ENCODE results near the gene MX2.
"Not testable (repeated sequence)": the region's sequence is repeated elsewhere in the genome, so short reads cannot be mapped to it uniquely, and the experiment has no call there.

MX2 gene

DNA sequence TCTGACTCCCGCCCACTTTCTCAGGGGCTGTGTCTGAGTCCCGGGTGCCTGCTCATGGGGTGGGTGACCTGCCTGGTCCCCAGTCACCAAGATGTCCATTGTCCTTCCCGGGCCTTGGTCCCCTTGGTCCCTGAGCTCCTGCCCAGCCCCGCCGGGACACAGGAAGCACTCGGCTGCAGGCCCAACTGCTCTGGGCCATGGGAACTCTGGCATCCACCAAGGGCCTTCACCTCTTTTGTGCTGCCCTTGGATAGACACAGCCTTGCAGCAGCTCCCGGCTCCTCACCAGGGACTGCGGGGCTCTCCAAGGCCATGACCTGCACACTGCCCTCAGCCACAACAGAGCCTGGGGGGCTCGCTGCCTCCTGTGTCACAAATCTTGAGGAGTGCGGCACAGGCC lies 42.1 kb downstream of the MX2 start:
- TF ChIP-seq JUND (IDR thresholded peaks at IDR 0.05; ENCODE audit: low read depth): no peak
- no peak for DNase-seq (ENCODE audit: low read depth in 1 of 2, low spot score in 1 of 2)
- in situ Hi-C loops (cut with HindIII; ENCODE audit: low pct_unique_long_range_greater_than_20kb, low sequenced_read_pairs): no loop called here

DNA sequence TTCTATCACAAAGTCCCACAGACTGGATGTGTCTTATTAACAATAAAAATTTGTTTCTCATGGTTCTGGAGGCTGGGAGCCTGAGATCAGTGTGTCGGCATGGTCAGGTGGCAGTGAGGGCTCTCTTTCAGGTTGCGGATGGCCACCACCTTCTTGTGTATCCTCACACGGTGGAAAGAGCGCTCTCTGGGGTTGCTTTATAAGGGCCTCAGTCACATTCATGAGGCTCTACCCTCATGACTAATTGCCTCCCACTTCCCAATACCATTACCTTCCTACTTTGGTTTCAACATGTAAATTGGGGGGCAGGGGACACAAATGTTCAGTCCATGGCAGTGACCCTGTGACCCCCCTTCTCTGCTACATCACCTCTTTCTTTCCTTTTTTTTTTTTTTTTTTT lies 43.5 kb downstream of the MX2 start:
- DNase-seq (ENCODE audit: low read depth in 1 of 2, low spot score in 1 of 2): no peak
- no peak for TF ChIP-seq JUND (IDR thresholded peaks at IDR 0.05; ENCODE audit: low read depth)
- in situ Hi-C loops (cut with HindIII; ENCODE audit: low pct_unique_long_range_greater_than_20kb, low sequenced_read_pairs): no loop called here

DNA sequence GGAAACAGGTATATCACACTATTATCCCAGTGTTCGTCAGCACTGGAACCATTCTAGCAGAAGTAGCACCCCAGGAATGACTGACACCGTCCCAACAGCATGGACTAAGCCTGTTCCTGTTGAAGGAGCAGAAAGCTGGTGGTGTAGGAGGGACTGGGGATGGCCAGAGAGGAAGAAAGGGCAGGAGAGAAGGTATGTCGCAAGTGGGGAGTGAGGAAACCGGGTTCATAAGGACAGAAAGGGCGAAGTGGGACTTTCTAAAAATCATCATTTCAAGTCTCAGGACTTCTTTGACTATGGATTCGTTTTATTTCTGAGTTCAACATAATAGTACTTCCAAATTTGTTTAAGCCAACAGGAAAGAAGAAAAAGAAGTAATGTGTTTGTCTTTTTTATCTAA lies 44.5 kb downstream of the MX2 start:
- DNase-seq (ENCODE audit: low read depth in 1 of 2, low spot score in 1 of 2): no peak
- no peak for TF ChIP-seq JUND (IDR thresholded peaks at IDR 0.05; ENCODE audit: low read depth)
- in situ Hi-C loops (cut with HindIII; ENCODE audit: low pct_unique_long_range_greater_than_20kb, low sequenced_read_pairs): no loop called here

DNA sequence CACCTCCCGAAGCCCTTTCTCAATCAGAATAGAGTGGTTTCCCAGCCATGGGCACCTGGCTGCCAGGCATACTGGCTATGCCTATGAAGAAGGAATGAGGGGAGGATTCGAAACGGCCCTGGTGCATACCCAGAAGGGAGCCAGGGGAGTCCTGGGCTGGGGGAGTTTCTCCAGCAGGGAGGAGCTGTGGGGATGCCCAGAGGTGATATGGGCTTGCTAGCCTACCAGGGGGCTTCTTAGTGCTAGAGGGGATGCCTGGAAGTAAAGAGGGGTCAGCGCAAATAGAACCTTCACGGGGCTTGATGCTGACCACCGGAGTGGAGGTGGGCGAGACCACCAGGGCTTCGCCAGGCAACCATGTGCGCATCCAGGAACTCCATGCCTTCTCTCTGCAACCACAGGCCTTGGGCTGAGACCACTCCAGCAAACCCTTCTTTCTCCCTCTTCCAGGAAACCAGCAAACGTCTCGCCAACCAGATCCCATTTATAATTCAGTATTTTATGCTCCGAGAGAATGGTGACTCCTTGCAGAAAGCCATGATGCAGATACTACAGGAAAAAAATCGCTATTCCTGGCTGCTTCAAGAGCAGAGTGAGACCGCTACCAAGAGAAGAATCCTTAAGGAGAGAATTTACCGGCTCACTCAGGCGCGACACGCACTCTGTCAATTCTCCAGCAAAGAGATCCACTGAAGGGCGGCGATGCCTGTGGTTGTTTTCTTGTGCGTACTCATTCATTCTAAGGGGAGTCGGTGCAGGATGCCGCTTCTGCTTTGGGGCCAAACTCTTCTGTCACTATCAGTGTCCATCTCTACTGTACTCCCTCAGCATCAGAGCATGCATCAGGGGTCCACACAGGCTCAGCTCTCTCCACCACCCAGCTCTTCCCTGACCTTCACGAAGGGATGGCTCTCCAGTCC lies 46.0 kb downstream of the MX2 start:
- no peak for DNase-seq (ENCODE audit: low read depth in 1 of 2, low spot score in 1 of 2)
- TF ChIP-seq JUND (IDR thresholded peaks at IDR 0.05; ENCODE audit: low read depth): no peak
- in situ Hi-C loops (cut with HindIII; ENCODE audit: low pct_unique_long_range_greater_than_20kb, low sequenced_read_pairs): no loop called here

GRCh38 chr21:41410361-41410760 lies 48.5 kb downstream of the MX2 start:
- in situ Hi-C loops (cut with HindIII; ENCODE audit: low pct_unique_long_range_greater_than_20kb, low sequenced_read_pairs): no loop called here
- TF ChIP-seq JUND (IDR thresholded peaks at IDR 0.05; ENCODE audit: low read depth): no peak
- no peak for DNase-seq (ENCODE audit: low read depth in 1 of 2, low spot score in 1 of 2)

- no peak for TF ChIP-seq JUND (IDR thresholded peaks at IDR 0.05; ENCODE audit: low read depth)
- no peak for DNase-seq (ENCODE audit: low read depth in 1 of 2, low spot score in 1 of 2)
- in situ Hi-C loops (cut with HindIII; ENCODE audit: low pct_unique_long_range_greater_than_20kb, low sequenced_read_pairs): no loop called here
Measured at GRCh38 chr21:41410767-41411448, 49.1 kb downstream of the MX2 start.

DNA sequence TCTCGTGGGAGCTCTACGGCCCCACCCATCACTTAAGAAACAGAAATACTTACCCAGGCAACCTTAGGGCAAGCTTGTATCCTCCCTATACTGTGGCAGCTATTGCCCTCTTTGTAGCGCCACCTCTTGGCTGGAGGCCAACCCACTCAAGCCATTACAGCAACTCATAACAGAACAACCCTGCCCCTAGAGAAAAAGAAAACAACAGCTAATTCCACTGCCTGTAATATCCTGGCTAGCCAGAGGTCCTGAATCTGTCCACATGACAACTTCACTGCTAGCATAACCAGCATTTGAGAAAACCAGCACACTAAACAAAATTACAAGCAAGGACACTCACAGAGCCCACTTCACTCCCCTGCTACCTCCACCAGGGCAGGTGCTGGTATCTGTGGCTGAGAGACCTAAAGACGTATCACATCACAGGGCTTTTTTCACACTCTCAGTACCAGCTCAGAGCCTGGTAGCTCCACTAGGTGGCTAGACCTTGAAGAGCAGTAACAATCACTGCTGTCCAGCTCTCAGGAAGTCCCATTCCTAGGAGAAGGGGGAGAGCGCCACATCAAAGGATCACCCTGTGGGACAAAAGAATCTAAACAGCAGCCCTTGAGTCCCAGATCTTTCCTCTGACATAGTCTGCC lies 49.7 kb downstream of the MX2 start:
- TF ChIP-seq JUND (IDR thresholded peaks at IDR 0.05; ENCODE audit: low read depth): no peak
- peak in 1 of 2 experiments; percentile 72 for DNase-seq (ENCODE audit: low read depth in 1 of 2, low spot score in 1 of 2)
- in situ Hi-C loops (cut with HindIII; ENCODE audit: low pct_unique_long_range_greater_than_20kb, low sequenced_read_pairs): no loop called here

DNA sequence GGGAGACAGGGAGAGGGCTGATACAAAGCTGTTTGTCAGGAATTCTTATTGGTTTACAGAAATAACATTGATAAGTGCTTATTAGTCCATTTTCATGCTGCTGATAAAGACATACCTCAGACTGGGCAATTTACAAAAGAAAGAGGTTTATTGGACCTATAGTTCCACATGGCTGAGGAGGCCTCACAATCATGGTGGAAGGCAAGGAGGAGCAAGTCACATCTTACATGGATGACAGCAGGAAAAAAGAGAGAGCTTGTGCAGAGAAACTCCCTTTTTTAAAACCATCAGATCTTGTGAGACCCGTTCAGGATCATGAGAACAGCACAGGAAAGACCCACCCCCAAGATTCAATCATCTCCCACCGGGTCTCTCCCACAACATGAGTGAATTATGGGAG lies 55.7 kb downstream of the MX2 start:
- in situ Hi-C loops (cut with HindIII; ENCODE audit: low pct_unique_long_range_greater_than_20kb, low sequenced_read_pairs); DNase-seq (ENCODE audit: low read depth in 1 of 2, low spot score in 1 of 2): not testable (repeated sequence)

GRCh38 chr21:41418393-41418792 lies 56.6 kb downstream of the MX2 start:
- TF ChIP-seq JUND (IDR thresholded peaks at IDR 0.05; ENCODE audit: low read depth): no peak
- in situ Hi-C loops (cut with HindIII; ENCODE audit: low pct_unique_long_range_greater_than_20kb, low sequenced_read_pairs): no loop called here
- no peak for DNase-seq (ENCODE audit: low read depth in 1 of 2, low spot score in 1 of 2)

DNA sequence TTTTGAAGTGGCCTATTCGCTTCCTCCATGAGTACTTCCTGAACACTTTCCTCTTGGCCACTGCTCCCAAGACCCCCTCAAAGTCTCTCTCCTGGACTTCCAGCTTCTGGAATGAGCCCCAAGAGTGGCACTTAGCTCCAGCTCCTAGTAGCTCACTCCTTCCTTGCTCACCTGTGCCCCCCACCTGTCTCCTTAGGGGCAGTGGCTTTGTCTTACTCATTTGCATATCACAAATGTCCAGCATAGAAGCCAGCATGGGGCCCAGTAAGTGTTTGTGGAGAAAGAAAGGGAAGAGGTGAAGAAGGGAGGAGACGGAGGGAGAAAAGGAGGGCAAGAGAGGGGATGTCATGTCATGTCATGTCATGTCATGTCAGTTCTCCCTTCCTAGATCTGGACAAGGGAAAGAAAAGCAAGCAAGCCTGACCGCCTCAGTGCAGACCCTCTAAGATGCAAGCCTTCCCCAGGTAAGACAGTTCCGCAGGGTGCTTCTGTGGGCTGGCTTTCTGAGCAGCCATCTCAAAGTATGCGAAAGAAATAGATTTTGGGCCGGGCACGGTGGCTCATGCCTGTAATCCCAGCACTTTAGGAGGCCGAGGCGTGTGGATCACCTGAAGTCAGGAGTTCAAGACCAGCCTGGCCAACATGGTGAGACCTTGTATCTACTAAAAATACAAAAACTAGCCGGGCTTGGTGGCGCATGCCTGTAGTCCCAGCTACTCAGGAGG lies 57.3 kb downstream of the MX2 start:
- no peak for TF ChIP-seq JUND (IDR thresholded peaks at IDR 0.05; ENCODE audit: low read depth)
- in situ Hi-C loops (cut with HindIII; ENCODE audit: low pct_unique_long_range_greater_than_20kb, low sequenced_read_pairs): no loop called here
- no peak for DNase-seq (ENCODE audit: low read depth in 1 of 2, low spot score in 1 of 2)

DNA sequence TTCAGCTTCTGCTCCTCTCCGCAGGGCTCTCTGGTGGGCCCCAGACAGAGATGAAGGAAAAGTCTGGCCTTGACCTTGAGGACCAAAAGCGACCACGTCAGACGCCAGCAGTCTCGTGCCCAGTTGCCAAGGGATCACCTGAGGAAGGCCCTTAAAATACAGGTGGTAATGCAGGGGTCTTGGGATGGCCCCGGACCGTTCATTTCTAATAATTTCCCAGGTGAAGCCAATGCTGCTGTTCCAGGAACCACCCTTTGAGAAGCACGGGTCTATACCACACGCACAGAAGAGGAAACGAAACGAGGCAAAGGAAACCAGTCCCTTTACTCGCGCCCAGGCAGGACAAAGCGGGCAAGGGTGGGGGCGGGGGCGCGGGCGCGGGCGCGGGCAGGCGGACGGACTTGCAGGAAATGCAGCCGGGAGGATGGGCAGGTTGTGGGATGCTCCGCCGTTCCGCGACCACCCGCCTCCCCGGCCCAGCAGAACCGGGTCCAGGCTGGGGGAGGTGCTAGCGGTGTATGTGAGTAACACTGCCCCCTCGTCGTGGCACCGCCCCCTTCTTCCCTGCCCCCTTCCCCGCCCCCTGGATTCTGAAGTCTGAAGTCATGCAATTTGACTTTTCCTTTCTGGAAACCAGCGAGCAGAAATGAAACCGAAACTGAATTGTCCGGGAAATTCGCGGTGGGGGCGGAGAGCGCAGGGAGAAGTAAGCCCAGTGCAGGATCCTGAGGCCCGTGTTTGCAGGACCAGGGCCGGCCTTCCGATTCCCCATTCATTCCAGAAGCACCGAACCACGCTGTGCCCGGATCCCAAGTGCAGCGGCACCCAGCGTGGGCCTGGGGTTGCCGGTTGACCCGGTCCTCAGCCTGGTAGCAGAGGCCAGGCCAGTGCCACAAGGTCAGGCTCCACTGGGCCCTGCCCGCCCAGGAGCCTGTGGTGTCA lies 58.4 kb downstream of the MX2 start:
- DNase-seq (ENCODE audit: low read depth in 1 of 2, low spot score in 1 of 2): peak; percentile 78 to 91
- no peak for TF ChIP-seq JUND (IDR thresholded peaks at IDR 0.05; ENCODE audit: low read depth)
- in situ Hi-C loops (cut with HindIII; ENCODE audit: low pct_unique_long_range_greater_than_20kb, low sequenced_read_pairs): no loop called here

DNA sequence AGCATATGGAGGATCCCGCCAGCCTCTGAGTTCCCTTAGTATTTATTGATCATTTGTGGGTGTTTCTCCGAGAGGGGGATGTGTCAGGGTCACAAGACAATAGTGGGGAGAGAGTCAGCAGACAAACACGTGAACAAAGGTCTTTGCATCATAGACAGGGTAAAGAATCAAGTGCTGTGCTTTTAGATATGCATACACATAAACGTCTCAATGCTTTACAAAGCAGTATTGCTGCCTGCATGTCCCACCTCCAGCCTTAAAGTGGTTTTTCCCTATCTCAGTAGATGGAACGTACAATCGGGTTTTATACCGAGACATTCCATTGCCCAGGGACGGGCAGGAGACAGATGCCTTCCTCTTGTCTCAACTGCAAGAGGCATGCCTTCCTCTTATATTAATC lies 59.2 kb downstream of the MX2 start:
- DNase-seq (ENCODE audit: low read depth in 1 of 2, low spot score in 1 of 2); in situ Hi-C loops (cut with HindIII; ENCODE audit: low pct_unique_long_range_greater_than_20kb, low sequenced_read_pairs): not testable (repeated sequence)
